ENCODE measurements around the gene CTNNA3. TPM values are rescaled to one million over a fixed set of nuclear protein-coding genes. Genes with fewer than 3 reads are reported as not detected.

CTNNA3 gene
- polyA plus RNA-seq, 2 donors: 0.08 to 0.10 TPM

DNA sequence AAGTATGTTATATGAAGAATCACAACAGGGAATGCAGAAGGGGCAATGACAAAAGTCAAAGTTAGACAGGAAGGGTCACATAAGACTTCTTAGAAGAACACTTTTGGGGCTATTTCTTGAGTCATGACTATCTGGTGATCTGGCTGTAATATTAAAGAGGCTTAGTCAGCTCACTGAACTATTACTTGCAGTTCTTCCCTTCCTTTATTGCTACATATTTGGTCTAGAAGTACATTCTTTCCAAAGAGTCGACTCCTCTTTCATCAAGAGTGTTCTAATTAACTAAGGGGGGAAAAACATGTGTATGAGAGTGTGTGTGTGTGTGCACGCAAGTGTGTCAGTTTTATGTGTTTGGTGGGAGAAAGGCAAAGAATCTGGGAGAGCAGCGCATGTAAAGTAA lies 1017.5 kb downstream of the CTNNA3 start:
- Histone ChIP-seq H3K36me3 (ENCODE audit: control insufficient read depth in 2 of 2, insufficient read depth in 2 of 2, low read length in 1 of 2) (no peaks in the 10 kb centered on the region), H3K27ac (ENCODE audit: low read depth in 2 of 2, low read length in 1 of 2) (no peak overlapping the region), H3K4me1 (ENCODE audit: control insufficient read depth in 2 of 2, insufficient read depth in 2 of 2, low read length in 1 of 2) (no peaks in the 10 kb centered on the region), H3K27me3 (ENCODE audit: control insufficient read depth in 1 of 2, insufficient read depth in 2 of 2, low read length in 2 of 2) (no peaks in the 10 kb centered on the region), H3K9me3 (ENCODE audit: control insufficient read depth in 2 of 2, insufficient read depth in 1 of 2, low read depth in 1 of 2, low read length in 1 of 2) (no peaks in the 10 kb centered on the region), H3K4me3 (ENCODE audit: low read depth in 1 of 2, low read length in 2 of 2) (no peak overlapping the region)
- WGBS, 2 donors: 86 to 94% methylated on average over 3 of the region's 3 CpGs

DNA sequence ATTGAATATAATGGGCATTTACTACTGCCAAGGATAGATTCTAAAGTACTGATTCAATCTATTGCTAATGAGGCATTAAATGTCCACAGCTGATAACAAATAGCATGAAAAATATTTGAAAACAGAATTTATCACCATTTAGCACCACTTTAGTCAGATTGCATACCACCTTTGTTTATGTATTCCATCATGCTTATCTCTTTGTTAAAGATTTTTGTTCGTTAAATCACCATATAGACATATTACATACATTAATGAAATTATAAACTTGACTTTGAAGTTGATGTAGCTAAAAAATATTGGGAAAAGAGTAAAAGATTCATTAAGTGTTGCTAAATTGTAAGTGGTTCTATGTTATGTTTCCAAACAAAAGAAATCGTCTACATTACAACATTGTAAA lies 1022.9 kb downstream of the CTNNA3 start:
- Histone ChIP-seq H3K36me3 (ENCODE audit: control insufficient read depth in 2 of 2, insufficient read depth in 2 of 2, low read length in 1 of 2) (no peaks in the 10 kb centered on the region), H3K27me3 (ENCODE audit: control insufficient read depth in 1 of 2, insufficient read depth in 2 of 2, low read length in 2 of 2) (no peaks in the 10 kb centered on the region), H3K4me1 (ENCODE audit: control insufficient read depth in 2 of 2, insufficient read depth in 2 of 2, low read length in 1 of 2) (no peaks in the 10 kb centered on the region), H3K4me3 (ENCODE audit: low read depth in 1 of 2, low read length in 2 of 2) (no peak overlapping the region), H3K9me3 (ENCODE audit: control insufficient read depth in 2 of 2, insufficient read depth in 1 of 2, low read depth in 1 of 2, low read length in 1 of 2) (no peaks in the 10 kb centered on the region), H3K27ac (ENCODE audit: low read depth in 2 of 2, low read length in 1 of 2) (no peak overlapping the region)
- WGBS, 2 donors: 63 to 73% methylated on average over 2 of the region's 2 CpGs

DNA sequence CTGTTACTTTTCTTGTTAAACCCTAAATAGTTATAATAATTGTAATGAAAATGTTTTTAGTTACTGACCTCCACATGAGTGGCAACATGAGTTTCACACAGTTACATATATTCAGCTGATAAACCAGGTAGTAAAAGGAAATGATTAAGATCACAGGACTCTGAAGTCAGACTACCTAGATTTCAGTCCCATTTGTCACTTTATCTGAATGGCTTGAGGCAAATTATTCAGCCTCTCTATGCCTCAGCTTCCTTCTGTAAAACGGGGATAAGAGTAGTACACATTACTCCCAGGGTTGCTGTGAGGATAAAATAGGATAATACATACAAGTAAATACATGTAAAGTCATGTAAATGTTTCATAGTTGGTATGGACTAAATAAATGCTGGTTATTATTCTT lies 1024.4 kb downstream of the CTNNA3 start:
- WGBS, 2 donors: 42 to 50% methylated on average over 1 of the region's 1 CpG
- no peak overlapping the region for H3K4me3 ChIP-seq (ENCODE audit: low read depth in 1 of 2, low read length in 2 of 2)
- H3K27ac ChIP-seq (ENCODE audit: low read depth in 2 of 2, low read length in 1 of 2): no peak overlapping the region
- no peaks in the 10 kb centered on the region for H3K4me1 ChIP-seq (ENCODE audit: control insufficient read depth in 2 of 2, insufficient read depth in 2 of 2, low read length in 1 of 2)
- H3K9me3 ChIP-seq (ENCODE audit: control insufficient read depth in 2 of 2, insufficient read depth in 1 of 2, low read depth in 1 of 2, low read length in 1 of 2): no peaks in the 10 kb centered on the region
- H3K36me3 ChIP-seq (ENCODE audit: control insufficient read depth in 2 of 2, insufficient read depth in 2 of 2, low read length in 1 of 2): no peaks in the 10 kb centered on the region
- H3K27me3 ChIP-seq (ENCODE audit: control insufficient read depth in 1 of 2, insufficient read depth in 2 of 2, low read length in 2 of 2): no peaks in the 10 kb centered on the region

DNA sequence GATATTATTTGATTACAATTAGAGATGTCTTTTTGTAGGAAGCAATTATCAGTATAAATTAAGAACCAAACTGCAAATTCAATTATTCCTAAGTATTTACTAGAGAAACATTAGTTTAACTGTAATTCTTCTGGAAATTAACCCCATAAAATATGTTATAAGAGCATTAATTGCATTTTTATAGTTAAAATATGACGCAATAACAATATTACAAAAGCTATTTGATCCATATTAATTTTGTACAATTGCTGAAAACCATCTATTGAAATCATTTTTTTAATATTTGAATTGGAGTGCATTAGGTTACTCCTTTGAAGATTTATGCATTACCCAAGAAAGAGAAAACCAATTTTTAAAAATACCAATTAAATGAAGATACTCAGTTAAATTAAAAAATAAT lies 1024.9 kb downstream of the CTNNA3 start:
- no peaks in the 10 kb centered on the region for H3K9me3 ChIP-seq (ENCODE audit: control insufficient read depth in 2 of 2, insufficient read depth in 1 of 2, low read depth in 1 of 2, low read length in 1 of 2)
- WGBS, 2 donors: 74% methylated on average over 1 of the region's 1 CpG

DNA sequence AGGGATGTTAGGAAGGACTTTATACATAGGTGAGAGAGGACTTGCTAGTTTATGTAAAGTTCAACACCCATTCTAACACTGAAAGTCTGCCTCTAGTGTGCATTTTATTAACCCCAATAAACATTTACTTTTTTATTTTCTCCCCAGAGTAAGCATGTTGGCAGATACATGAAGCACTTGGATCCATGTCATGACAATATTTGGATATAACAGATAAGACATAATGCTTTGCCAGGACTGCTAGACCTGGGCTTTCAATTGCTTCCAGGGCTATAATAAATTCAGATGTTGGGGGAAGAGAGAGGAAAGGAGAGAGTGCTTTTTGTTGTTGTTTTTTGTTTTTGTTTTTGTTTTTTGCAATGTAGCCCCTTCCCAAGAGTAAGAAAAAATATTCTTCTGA lies 1039.5 kb downstream of the CTNNA3 start:
- H3K9me3 ChIP-seq (ENCODE audit: control insufficient read depth in 2 of 2, insufficient read depth in 1 of 2, low read depth in 1 of 2, low read length in 1 of 2): peaks cover 0 to 3% of the 10 kb centered on the region in 2 donors
- no peak overlapping the region for H3K4me3 ChIP-seq (ENCODE audit: low read depth in 1 of 2, low read length in 2 of 2)
- no peaks in the 10 kb centered on the region for H3K27me3 ChIP-seq (ENCODE audit: control insufficient read depth in 1 of 2, insufficient read depth in 2 of 2, low read length in 2 of 2)
- no peaks in the 10 kb centered on the region for H3K36me3 ChIP-seq (ENCODE audit: control insufficient read depth in 2 of 2, insufficient read depth in 2 of 2, low read length in 1 of 2)
- H3K27ac ChIP-seq (ENCODE audit: low read depth in 2 of 2, low read length in 1 of 2): no peak overlapping the region
- no peaks in the 10 kb centered on the region for H3K4me1 ChIP-seq (ENCODE audit: control insufficient read depth in 2 of 2, insufficient read depth in 2 of 2, low read length in 1 of 2)

More for the DNA sequence above, 1024.9 kb downstream of the CTNNA3 start:
- no peak overlapping the region for H3K4me3 ChIP-seq (ENCODE audit: low read depth in 1 of 2, low read length in 2 of 2)
- no peak overlapping the region for H3K27ac ChIP-seq (ENCODE audit: low read depth in 2 of 2, low read length in 1 of 2)
- no peaks in the 10 kb centered on the region for H3K4me1 ChIP-seq (ENCODE audit: control insufficient read depth in 2 of 2, insufficient read depth in 2 of 2, low read length in 1 of 2)
- no peaks in the 10 kb centered on the region for H3K36me3 ChIP-seq (ENCODE audit: control insufficient read depth in 2 of 2, insufficient read depth in 2 of 2, low read length in 1 of 2)
- H3K27me3 ChIP-seq (ENCODE audit: control insufficient read depth in 1 of 2, insufficient read depth in 2 of 2, low read length in 2 of 2): no peaks in the 10 kb centered on the region

DNA sequence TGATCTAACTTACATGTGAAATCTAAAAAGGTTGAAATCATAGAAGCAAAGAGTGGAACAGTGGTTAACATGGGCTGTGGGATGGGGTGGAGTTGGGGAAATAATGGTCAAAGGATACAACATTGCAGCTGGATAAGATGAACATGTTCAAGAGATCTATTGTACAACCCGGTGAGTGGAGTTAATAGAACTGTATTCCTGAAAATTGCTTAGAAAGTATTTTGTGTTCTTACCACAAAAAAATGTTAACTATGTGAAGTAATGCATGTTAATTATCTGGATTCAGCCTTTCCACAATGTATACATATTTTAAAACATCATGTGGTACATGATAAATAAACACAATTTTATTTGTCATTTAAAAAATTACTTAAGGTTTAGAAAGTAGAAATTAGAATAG lies 1041.1 kb downstream of the CTNNA3 start:
- H3K27ac ChIP-seq (ENCODE audit: low read depth in 2 of 2, low read length in 1 of 2): no peak overlapping the region
- H3K4me1 ChIP-seq (ENCODE audit: control insufficient read depth in 2 of 2, insufficient read depth in 2 of 2, low read length in 1 of 2): no peaks in the 10 kb centered on the region
- WGBS, 2 donors: 50 to 85% methylated on average over 1 of the region's 1 CpG
- H3K9me3 ChIP-seq (ENCODE audit: control insufficient read depth in 2 of 2, insufficient read depth in 1 of 2, low read depth in 1 of 2, low read length in 1 of 2): peaks cover 0 to 7% of the 10 kb centered on the region in 2 donors
- H3K36me3 ChIP-seq (ENCODE audit: control insufficient read depth in 2 of 2, insufficient read depth in 2 of 2, low read length in 1 of 2): no peaks in the 10 kb centered on the region
- no peak overlapping the region for H3K4me3 ChIP-seq (ENCODE audit: low read depth in 1 of 2, low read length in 2 of 2)
- no peaks in the 10 kb centered on the region for H3K27me3 ChIP-seq (ENCODE audit: control insufficient read depth in 1 of 2, insufficient read depth in 2 of 2, low read length in 2 of 2)

DNA sequence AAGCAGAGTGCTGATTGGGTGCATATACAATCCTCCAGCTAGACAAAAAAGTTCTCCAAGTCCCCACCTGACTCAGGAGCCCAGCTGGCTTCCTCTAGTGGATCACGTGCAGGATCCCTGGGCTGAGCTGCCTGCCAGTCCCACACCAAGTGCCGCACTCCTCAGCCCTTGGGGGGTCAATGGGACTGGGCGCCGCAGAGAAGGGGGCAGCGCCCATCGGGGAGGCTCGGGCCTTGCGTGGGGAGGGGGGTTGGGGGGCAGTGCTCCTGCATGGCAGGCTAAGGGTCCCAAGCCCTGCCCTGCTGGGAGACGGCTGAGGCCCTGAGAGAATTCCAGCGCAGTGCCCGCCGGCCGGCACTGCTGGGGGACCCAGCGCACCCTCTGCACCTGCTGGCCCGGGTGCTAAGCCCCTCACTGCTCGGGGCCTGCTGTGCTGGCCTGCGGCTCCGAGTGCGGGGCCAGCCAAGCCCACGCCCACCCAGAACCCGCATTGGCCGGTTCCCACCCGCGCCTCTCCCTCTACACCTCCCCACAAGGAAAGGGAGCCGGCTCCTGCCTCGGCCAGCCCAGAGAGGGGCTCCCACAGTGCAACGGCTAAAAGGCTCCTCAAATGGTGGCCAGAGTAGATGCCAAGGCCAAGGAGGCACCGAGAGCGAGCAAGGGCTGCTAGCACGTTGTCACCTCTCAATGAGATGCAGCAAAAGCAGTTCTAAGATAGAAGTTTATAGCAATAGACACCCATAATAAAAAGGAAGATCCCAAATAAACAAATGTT lies 1044.5 kb downstream of the CTNNA3 start:
- 95% methylated on average over 26 to 30 of the region's 30 CpGs for WGBS, 2 donors
- Histone ChIP-seq H3K9me3 (ENCODE audit: control insufficient read depth in 2 of 2, insufficient read depth in 1 of 2, low read depth in 1 of 2, low read length in 1 of 2) (peaks cover 6 to 7% of the 10 kb centered on the region in 2 donors), H3K36me3 (ENCODE audit: control insufficient read depth in 2 of 2, insufficient read depth in 2 of 2, low read length in 1 of 2) (no peaks in the 10 kb centered on the region), H3K27ac (ENCODE audit: low read depth in 2 of 2, low read length in 1 of 2) (no peak overlapping the region), H3K4me1 (ENCODE audit: control insufficient read depth in 2 of 2, insufficient read depth in 2 of 2, low read length in 1 of 2) (no peaks in the 10 kb centered on the region), H3K4me3 (ENCODE audit: low read depth in 1 of 2, low read length in 2 of 2) (no peak overlapping the region), H3K27me3 (ENCODE audit: control insufficient read depth in 1 of 2, insufficient read depth in 2 of 2, low read length in 2 of 2) (no peaks in the 10 kb centered on the region)

DNA sequence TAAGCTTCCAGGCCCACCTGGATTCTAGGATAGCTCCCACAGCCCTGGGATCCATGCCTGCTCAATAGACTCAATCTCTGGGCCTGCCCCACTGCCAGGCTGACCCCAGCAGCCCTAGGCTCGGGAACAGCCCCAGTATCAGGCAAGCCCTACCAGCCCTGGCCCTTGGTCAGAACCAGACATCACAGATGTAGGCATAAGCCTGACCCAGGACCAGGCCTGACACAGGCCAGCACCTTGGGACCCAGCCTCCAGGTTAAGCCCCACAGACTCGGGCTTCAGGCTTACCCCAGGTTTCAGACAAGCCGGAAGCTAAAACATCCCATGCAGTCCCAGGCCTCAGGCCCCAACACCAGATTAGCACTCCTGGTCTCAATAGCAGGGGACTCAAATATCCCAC lies 1046.4 kb downstream of the CTNNA3 start:
- Histone ChIP-seq H3K4me1 (ENCODE audit: control insufficient read depth in 2 of 2, insufficient read depth in 2 of 2, low read length in 1 of 2) (no peaks in the 10 kb centered on the region), H3K27ac (ENCODE audit: low read depth in 2 of 2, low read length in 1 of 2) (no peak overlapping the region), H3K4me3 (ENCODE audit: low read depth in 1 of 2, low read length in 2 of 2) (no peak overlapping the region), H3K27me3 (ENCODE audit: control insufficient read depth in 1 of 2, insufficient read depth in 2 of 2, low read length in 2 of 2) (no peaks in the 10 kb centered on the region), H3K36me3 (ENCODE audit: control insufficient read depth in 2 of 2, insufficient read depth in 2 of 2, low read length in 1 of 2) (no peaks in the 10 kb centered on the region), H3K9me3 (ENCODE audit: control insufficient read depth in 2 of 2, insufficient read depth in 1 of 2, low read depth in 1 of 2, low read length in 1 of 2) (peaks cover 7 to 8% of the 10 kb centered on the region in 2 donors)
- WGBS, 2 donors: 66 to 72% methylated on average over 3 of the region's 3 CpGs

DNA sequence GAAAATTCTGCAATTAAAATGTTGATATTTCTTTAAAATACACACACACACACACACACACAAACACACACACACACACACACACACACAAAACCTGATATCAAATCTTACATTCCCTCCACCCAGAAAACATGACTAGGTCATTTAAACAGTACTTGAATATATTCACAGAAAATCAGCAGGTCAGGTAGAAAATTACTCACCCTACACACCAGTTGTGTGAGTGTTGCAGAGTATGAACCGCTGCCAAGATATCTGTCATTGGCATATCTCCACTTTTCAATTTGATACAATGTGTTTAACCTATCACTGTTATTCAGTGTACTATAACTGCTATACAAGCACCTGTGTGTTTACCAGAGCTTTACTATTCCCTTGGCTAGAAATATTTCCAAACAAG lies 1053.8 kb downstream of the CTNNA3 start:
- Histone ChIP-seq H3K9me3 (ENCODE audit: control insufficient read depth in 2 of 2, insufficient read depth in 1 of 2, low read depth in 1 of 2, low read length in 1 of 2) (peaks cover 2 to 3% of the 10 kb centered on the region in 2 donors), H3K4me1 (ENCODE audit: control insufficient read depth in 2 of 2, insufficient read depth in 2 of 2, low read length in 1 of 2) (no peaks in the 10 kb centered on the region), H3K4me3 (ENCODE audit: low read depth in 1 of 2, low read length in 2 of 2) (no peak overlapping the region), H3K27me3 (ENCODE audit: control insufficient read depth in 1 of 2, insufficient read depth in 2 of 2, low read length in 2 of 2) (no peaks in the 10 kb centered on the region), H3K36me3 (ENCODE audit: control insufficient read depth in 2 of 2, insufficient read depth in 2 of 2, low read length in 1 of 2) (no peaks in the 10 kb centered on the region), H3K27ac (ENCODE audit: low read depth in 2 of 2, low read length in 1 of 2) (no peak overlapping the region)
- WGBS, 2 donors: 79 to 89% methylated on average over 1 of the region's 1 CpG

DNA sequence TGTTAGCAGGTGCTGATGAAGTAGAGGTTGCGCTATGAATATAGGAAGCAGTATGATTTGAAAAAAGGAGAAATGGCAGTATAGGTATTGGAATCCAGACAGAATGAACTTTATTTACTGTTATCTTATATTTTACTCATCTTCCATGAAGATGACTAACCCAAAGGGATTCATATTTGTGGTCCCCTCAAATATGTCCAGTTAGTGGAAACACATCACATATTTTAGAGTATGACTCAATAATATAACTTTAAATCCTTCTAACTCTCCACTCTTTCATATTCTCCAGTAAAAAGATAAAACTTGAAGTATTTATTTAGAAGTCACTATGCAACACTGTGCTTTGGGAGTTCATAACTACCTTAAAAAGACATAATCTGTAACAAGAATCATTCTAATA lies 1056.6 kb downstream of the CTNNA3 start:
- Histone ChIP-seq H3K4me1 (ENCODE audit: control insufficient read depth in 2 of 2, insufficient read depth in 2 of 2, low read length in 1 of 2) (no peaks in the 10 kb centered on the region), H3K36me3 (ENCODE audit: control insufficient read depth in 2 of 2, insufficient read depth in 2 of 2, low read length in 1 of 2) (no peaks in the 10 kb centered on the region), H3K9me3 (ENCODE audit: control insufficient read depth in 2 of 2, insufficient read depth in 1 of 2, low read depth in 1 of 2, low read length in 1 of 2) (peaks cover 0 to 3% of the 10 kb centered on the region in 2 donors), H3K27ac (ENCODE audit: low read depth in 2 of 2, low read length in 1 of 2) (no peak overlapping the region), H3K27me3 (ENCODE audit: control insufficient read depth in 1 of 2, insufficient read depth in 2 of 2, low read length in 2 of 2) (no peaks in the 10 kb centered on the region), H3K4me3 (ENCODE audit: low read depth in 1 of 2, low read length in 2 of 2) (no peak overlapping the region)
- WGBS, 2 donors: 50 to 100% methylated on average over 1 of the region's 1 CpG

All from esophagus (tissue), 2 donors.